OCI-M1 (cell line): Measurements from ENCODE around the gene ZNF318.
"Not testable (repeated sequence)": the region's sequence is repeated elsewhere in the genome, so short reads cannot be mapped to it uniquely, and the experiment has no call there.

Experiments
- DNase-seq: peaks from one replicate; lab custom pipeline; 2025; lab: John Stamatoyannopoulos, UW

Gene ZNF318

GRCh38 chr6:43389730-43390295 lies 20.4 kb upstream of the ZNF318 start:
- peak; percentile 57 for DNase-seq

- peak; percentile 55 for DNase-seq
These were observed 17.0 kb upstream of the ZNF318 start for GRCh38 chr6:43386492-43386891.

GRCh38 chr6:43383021-43383667 lies 13.7 kb upstream of the ZNF318 start:
- no peak for DNase-seq

- DNase-seq: not testable (repeated sequence)
These were observed 11.4 kb upstream of the ZNF318 start for GRCh38 chr6:43380858-43381257.

GRCh38 chr6:43378631-43379030 lies 9.2 kb upstream of the ZNF318 start:
- no peak for DNase-seq

- DNase-seq: no peak
These were observed 8.3 kb upstream of the ZNF318 start for GRCh38 chr6:43377710-43378229.

- DNase-seq: peak; percentile 15
These were observed 7.1 kb upstream of the ZNF318 start for GRCh38 chr6:43376551-43376981.

- no peak for DNase-seq
These were observed 6.2 kb upstream of the ZNF318 start for GRCh38 chr6:43375693-43376092.

- DNase-seq: no peak
These were observed 3.9 kb upstream of the ZNF318 start for GRCh38 chr6:43373252-43373875.

GRCh38 chr6:43370003-43370580 lies 645 bp upstream of the ZNF318 start:
- not testable (repeated sequence) for DNase-seq

- peak; percentile 67 for DNase-seq
These were observed 937 bp downstream of the ZNF318 start for GRCh38 chr6:43368259-43369160.

GRCh38 chr6:43367245-43367984 lies 2.0 kb downstream of the ZNF318 start:
- peak; percentile 57 for DNase-seq

- peak; percentile 31 for DNase-seq
These were observed 8.2 kb downstream of the ZNF318 start for GRCh38 chr6:43361269-43361668.

- DNase-seq: no peak
These were observed 9.6 kb downstream of the ZNF318 start for GRCh38 chr6:43359831-43360230.

GRCh38 chr6:43359381-43359780 lies 10.1 kb downstream of the ZNF318 start:
- DNase-seq: no peak

GRCh38 chr6:43355862-43356590 lies 13.4 kb downstream of the ZNF318 start:
- no peak for DNase-seq

GRCh38 chr6:43351951-43352350 lies 17.5 kb downstream of the ZNF318 start:
- not testable (repeated sequence) for DNase-seq

GRCh38 chr6:43347444-43347843 lies 22.0 kb downstream of the ZNF318 start:
- DNase-seq: no peak

GRCh38 chr6:43347021-43347420 lies 22.4 kb downstream of the ZNF318 start:
- DNase-seq: no peak

GRCh38 chr6:43346243-43346642 lies 23.2 kb downstream of the ZNF318 start:
- DNase-seq: not testable (repeated sequence)
